OCI-LY3 (cell line): ENCODE measurements around the gene RXRA.

ENCODE experiments used
- EZH2phosphoT487 ChIP-seq: fragments of 200-600 bp; shearing (Covaris generic); IDR thresholded peaks from 2 replicates; pipeline ENCODE4 v1.6.1; 2018; ENCODE audit warnings: antibody characterized with exemption, mixed run types, low read depth
- TF ChIP-seq, protein P1 (sequence below): fragments of 200-600, 300-600 bp; sonication (generic); IDR thresholded peaks from 2 replicates; pipeline ENCODE4 v1.5.1; 2014; ENCODE audit warnings: antibody characterized with exemption, low read length, low read depth

DNA sequence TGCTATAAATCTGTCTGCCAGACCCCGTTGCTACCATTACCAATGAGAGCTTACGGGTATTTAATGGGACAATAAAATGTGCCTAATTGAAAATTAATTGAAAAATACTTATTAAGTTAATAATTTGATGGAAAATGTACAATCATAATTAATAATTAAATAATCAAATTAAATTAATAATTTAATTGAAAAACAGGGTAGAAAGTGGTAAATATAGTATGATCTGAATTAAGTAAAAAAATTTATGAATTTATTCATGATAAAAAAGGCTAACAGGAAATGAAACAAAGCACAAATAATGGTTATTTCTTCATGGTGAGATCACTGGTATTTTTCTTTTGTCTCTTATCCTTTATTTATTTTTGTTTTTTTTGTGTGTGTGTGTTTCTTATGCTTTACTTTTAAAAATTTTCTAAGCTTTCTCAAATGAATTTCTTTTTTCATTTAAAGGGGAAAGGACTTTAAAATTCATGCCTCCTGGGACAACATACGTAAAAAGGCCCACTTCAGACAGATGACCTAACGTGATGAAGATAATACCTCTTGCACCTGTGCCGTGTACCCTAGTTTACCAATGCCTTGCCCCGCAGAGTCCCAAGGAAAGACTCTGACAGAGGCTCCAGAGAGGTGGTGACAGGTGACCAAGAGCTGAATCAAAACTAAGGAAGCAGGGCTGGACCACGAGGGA is 24.0 kb upstream of the RXRA start:
- TF ChIP-seq, protein P1, sequence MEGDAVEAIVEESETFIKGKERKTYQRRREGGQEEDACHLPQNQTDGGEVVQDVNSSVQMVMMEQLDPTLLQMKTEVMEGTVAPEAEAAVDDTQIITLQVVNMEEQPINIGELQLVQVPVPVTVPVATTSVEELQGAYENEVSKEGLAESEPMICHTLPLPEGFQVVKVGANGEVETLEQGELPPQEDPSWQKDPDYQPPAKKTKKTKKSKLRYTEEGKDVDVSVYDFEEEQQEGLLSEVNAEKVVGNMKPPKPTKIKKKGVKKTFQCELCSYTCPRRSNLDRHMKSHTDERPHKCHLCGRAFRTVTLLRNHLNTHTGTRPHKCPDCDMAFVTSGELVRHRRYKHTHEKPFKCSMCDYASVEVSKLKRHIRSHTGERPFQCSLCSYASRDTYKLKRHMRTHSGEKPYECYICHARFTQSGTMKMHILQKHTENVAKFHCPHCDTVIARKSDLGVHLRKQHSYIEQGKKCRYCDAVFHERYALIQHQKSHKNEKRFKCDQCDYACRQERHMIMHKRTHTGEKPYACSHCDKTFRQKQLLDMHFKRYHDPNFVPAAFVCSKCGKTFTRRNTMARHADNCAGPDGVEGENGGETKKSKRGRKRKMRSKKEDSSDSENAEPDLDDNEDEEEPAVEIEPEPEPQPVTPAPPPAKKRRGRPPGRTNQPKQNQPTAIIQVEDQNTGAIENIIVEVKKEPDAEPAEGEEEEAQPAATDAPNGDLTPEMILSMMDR = no peak
- no peak for TF ChIP-seq EZH2phosphoT487
